NCI-H748 (cell line): ENCODE data around the gene CUL1.

Experiments used
- DNase-seq: peaks from one replicate; lab custom pipeline; 2025; ENCODE audit not compliant: unreplicated experiment; lab: John Stamatoyannopoulos, UW

Gene CUL1

DNA sequence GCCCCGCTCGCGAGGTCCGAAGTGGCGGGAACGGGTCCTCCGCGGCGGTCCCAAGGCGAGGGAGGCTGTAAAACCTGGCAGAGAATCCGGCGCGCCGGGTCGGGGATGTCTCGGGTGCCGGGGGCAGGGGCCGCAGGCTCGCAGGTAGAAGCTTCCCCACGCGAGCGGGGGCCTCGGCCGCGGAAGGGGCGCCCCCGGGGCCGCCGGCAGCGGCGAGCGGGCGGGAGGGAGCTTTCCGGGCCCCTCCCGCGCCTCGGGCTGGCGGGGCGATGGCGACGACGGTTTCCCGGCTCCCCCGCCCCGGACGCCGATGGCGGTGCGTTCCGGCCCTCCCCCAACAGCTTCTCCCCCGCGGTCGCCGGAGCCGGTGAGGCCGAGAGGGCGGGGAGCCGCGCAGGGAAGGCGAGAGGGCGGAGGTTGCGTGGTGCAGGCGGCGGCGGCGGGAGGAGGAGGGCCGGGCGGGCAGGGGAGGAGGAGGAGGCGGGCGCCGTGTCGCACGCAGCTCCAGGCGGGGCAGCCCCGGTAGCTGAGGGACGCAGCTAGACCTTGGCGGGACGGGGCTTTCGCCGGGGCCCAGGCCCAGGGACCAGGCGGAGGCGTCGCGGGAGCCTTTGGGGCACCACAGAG lies at the start of gene CUL1:
CUL1 (plus strand) TSS at position 507 of the 627 bp plus-strand sequence. CDS start 31,220 bp downstream, outside the sequence.
- peak; percentile 72 for DNase-seq

DNA sequence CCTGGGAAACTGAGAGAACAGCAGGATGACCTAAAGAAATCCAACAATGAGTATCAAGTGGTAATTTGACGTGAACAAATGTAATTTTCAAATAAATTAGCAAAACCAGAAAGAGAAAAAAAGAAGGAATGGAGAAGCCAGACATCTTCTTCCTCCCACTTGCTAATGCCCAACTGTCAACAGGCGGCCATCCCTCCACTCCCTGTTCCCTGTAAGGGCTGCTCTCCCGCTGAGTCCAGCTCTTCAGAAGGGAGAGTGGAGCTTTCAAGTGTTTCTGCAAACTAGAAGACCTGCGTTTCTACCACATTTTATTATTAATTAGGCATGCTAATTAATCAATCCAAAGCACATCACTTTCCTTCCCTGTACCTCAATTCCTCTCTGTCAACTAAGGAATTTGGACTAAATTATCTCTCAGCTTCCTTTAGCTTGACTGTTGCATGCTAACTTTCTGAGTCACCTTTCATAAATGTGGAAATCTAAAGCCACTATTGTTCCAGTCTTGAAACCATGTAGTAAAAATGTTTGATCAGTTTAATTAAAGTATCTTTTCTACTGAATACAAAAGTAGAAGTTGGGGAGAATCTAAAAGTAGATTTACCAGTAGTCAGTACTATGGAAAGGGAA lies 48.4 kb upstream of the CUL1 start:
- no peak for DNase-seq

DNA sequence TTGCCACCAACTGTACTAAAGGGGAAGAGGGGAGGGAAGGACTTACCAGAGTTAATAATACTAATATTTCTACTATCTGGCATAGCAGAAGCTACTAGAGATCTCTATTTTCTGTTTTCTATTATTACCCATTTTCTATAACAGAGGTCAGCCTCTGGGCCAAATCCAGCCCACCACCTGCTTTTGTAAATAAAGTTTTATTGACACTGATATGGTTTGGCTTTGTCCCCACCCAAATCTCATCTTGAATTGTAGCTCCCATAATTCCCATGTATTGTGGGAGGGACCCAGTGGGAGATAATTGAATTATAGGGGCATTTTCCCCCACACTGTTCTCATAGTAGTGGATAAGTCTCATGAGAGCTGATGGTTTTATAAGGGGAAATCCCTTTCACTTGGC lies 45.9 kb upstream of the CUL1 start:
- DNase-seq, result no peak

DNA sequence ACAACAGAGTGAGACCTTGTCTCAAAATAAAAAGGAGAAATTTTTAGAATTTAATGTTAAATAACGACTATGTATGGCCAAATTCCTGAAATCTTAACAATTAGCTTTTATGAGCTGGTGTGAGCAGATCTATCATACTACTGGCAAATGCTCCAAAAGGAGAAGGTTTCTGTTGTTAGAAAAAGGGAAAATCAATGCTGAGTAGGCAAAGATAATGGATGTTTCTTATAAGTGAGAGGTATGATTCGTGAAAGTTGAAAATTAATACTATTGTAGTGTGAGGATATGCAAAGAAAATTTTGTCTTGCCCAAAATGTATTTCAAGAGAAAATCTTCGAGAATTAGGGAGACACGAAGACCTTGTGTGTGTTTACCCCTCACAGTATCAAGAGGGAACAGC lies 40.8 kb upstream of the CUL1 start:
- DNase-seq, result no peak

DNA sequence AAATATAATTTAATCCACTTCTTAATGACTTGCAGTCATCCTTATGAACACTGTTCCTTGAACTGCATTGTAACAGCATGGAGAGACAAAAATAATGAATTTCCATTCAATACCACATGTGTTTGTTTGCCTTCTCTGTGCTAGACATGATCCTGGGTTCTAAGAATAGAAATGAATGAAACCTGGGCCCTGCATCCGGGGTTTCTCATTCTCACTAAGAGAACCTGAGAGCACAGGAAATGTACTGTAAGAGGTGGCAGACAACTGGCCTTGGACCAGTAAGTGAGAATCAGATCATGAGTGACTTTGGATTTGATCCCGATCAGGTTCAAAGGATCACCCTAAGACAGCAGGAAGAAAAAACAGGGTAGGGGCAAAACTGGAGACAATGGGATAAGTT lies 37.2 kb upstream of the CUL1 start:
- DNase-seq, result no peak

DNA sequence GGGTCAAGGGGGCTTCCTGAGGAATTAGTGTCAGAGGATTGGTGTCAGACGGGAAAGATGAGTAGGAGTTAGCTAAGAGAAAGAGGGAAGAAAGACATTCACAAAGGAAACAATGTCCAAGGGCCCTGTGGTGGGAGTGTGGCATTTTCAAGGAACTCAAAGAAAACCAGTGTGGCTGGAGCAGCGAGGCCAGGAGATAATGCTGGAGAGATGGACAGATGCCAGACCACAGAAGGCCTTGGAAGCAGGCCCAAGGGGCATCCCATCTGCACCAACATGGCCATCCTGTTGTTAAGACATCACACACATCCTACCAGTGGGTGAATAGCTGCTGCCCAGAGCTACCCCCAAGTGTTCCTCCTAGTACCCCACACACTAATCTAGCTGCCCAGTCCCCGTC lies 36.1 kb upstream of the CUL1 start:
- DNase-seq, result no peak

DNA sequence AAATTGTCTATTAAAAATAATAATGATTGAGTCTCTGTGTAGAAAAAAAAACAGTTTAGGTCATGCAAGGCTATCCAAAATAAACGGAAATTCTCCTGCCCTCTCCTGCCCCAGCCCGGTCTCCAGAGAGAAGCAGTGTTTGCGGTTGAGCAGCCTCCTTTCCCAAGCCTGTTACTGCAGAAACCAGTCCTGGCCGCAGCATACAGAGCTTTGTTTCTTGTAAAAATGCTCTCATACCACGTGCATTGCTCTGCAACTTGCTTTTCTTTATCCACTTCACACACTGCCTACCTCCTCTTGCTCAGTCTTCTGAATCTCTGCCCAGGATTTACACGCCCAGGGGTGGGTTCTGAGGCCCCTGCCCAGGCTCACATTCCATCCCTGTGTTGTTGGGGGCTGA lies 34.4 kb upstream of the CUL1 start:
- DNase-seq, result no peak

DNA sequence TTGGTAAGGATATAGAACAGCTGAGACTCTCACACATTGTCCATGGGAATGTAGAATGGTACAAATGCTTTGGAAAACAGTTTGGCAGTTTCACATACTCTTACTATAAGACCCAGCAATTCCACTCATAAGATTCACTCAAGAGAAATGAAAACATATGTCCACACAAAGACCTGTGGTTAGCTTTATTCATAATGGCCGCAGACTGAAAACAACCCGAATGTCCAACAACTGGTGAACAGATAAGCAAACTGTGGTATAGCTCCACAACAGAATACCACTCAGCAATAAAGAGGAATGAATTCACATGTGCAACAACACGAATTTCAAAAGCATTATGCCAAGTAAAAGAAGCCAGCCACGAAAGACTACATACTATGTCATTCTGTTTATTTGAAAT lies 33.5 kb upstream of the CUL1 start:
- DNase-seq, result no peak

DNA sequence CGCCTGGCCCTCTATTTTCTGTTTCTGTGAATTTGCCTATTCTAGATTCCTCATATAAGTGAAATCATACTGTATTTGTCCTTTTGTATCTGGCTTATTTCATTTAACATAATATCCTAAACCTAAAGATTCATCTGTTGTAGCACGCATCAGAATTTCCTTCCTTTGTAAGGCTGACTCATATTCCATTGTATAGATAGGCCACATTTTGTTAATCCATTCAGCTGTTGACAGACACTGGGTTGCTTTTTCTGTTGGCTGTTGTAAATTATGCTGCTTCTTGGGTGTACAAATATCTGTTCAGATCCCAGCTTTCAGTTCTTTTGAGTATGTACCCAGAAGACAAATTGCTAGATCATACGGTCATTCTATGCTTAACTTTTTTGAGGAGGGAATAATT lies 28.8 kb upstream of the CUL1 start:
- DNase-seq, result no peak

DNA sequence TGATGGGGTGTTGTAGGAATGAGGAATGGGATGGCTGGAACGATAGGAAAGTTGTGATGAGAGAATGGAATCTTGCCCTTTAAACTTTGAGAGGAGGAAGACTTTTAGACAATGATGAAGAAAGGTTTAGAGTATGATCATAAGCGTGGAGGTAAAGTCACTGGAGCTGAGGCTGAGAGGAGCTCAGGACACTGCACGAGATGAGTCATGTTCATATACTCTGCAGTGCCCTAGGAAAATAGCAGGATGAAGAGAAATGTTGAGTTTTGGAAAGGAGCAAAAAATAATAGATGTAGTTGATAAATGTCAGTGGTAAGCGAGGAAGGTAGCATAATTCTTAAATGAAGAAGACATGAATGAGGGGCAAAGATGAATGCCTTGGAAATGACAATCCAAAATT lies 28.3 kb upstream of the CUL1 start:
- no peak for DNase-seq

DNA sequence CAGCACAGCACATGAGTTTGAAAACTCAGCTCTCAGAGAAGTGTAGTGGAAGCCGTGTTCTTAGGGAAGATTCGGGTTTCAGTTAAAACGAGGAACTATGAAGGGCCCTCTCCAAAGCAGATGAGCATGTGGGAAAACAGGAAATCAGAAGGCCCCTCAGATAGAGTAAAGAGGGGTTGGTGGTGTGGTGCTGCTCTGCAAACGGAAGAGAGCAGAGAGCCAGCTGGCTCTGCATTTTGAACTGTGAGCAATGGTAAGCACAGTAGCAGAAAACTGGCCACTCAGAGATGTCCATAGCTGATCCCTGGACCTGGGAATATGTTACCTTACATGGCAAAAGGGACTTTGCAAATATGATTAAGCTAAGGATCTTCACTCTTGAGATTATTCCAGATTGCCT lies 27.9 kb upstream of the CUL1 start:
- no peak for DNase-seq

DNA sequence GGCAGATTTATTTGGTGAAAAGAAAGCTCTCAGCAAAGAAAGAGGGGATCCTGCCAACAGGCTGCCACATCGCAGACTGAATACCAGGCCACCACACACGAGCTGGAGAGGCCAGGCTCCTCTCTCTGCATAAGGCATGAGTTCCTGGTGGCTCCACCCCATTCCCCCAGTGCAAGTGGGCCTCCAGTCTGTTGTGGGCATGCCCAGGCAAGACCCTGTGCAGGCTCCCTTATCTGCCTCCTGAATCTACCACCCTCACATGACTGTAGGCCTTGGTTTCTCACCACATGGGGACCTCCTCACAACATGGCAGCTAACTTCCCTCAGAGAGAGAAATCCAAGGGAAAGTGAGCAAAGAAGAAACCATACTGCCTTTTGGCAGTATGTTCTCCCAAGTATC lies 26.7 kb upstream of the CUL1 start:
- DNase-seq, result no peak

DNA sequence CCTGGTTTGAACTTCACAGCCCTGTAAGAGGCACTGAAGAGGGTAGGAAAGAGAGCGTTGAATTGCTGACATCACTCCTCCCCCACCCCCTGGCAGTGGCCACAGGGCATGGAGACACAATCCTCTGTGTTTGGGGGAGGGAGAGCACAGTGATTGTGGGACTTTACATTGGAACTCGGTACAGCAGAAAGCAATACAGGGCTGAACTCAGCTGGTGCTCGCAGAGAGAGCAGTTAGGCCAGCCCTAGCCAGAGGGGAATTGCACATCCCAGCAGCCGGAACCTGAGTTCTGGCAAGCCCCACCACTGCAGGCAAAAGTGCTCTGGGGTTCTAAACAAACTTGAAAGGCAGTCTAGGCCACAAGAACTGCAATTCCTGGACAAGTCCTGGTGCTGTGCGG lies 24.0 kb upstream of the CUL1 start:
- no peak for DNase-seq

DNA sequence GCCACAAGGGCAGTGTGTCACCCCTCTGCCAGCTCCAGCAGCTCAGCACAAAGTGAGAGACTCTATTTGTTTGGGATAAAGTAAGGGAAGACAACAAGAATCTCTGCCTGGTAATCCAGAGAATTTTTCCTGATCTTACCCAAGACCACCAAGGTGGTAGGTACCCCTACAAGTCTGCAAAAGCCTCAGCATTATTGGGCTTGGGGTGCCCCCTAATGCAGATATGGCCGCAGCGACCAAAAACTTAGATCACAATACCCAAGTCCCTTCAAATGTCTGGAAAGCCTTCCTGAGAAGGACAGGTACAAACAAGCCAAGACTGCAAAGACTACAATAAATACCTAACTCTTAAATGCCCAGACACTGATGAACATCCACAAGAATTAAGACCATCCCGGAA lies 22.4 kb upstream of the CUL1 start:
- DNase-seq, result no peak

DNA sequence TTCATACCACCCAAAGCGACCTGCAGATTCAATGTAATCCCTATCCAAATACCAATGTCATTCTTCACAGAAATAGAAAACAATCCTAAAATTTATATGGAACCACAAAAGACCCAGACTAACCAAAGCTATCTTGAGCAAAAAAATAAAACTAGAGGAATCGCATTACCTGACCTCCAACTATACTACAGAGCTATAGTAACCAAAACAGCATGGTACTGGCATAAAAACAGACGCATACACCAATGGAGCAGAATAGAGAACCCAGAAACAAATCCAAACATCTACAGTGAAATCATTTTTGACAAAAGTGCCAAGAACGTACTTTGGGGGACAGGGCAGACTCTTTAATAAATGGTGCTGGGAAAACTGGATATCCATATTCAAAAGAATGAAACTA lies 16.9 kb upstream of the CUL1 start:
- no peak for DNase-seq

DNA sequence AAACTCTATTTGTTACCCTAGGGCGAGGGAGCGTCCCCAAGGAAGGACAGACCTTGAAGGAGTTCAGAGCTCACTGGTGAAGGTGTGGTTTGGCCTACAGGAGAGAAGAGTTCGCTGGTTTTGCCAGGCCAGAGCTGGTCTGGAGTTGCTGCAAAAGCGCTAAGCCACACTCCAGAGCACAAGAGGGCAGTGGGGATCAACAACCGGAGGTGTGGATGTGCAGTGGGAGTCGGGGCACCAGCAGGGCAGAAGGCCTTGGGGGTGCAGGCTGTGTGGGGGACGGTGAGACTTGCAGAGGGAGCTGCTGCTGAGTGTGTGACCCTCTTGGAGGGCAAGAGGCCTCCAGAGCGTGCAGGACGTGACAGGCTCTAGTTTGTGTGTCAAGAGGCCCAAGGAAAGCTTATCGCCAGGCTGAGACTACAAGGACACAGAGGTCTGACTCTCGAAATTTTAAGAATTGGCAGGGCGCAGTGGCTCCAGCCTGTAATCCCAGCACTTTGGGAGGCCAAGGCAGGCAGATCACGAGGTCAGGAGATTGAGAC lies 14.3 kb upstream of the CUL1 start:
- DNase-seq, result no peak

DNA sequence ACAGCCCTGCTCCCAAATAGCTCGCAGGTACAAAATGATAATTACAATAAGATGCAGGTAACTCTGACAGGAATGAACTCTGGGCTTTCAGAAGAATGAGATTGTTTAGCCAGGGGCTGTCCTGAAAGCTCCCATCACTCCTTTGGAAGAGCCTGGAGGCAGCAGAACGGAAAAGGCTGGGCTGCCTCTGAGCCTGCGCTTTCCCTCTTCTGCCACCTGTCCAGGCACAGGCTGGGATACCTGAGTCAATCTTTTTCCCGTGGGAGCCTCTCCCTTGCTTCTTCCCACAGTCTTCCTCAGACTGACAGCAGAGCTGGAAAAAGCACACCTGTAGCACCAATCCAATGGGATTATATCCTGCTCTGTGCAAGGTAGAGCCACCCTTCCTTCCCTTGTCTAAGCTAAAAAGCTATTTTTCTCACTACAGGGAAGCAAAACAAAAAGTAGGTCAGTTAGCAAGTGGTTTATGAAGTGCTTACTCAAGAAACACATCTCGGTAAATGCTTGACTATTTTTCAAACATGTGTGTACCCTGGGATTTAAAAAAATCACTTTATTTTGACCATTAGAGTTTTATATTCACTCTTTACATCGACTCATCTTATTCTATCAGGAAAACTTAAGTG lies 12.3 kb upstream of the CUL1 start:
- no peak for DNase-seq

DNA sequence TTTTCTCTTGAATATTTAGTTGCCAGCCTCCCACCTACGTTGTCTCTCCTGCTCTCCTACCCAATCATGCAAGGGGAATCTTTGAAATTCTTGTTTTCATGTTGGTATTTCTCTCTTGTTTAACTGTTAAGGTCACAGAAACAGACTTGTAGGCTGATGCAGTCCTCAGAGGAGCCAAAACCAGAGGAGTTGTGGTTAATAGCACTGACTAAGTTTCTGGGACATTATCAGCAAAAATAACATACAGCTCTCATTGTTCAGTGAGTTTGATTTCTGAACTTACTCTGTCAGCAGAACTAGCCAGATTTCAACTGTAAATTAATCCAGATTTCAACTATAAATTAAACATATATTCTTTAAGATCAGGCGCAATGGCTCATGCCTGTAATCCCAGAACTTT lies 11.1 kb upstream of the CUL1 start:
- DNase-seq, result no peak

DNA sequence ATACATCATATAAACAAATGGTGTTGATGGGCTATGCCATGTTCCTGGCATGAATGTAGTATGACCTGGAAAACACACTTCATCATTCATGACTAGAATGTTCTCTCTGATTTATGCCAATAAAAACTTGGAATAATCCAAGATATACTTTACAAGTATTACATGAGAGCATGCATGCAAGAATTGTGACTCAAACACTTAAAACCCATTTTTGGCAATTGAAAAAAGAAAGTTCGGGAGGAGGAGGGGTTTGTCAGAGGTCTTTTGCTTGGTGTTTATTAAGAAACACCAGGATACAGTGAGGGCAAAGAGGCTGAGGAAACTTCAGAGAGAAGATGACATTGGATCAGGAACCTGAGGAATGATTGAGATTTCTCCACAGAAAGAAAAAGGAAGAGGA lies 10.2 kb upstream of the CUL1 start:
- no peak for DNase-seq

DNA sequence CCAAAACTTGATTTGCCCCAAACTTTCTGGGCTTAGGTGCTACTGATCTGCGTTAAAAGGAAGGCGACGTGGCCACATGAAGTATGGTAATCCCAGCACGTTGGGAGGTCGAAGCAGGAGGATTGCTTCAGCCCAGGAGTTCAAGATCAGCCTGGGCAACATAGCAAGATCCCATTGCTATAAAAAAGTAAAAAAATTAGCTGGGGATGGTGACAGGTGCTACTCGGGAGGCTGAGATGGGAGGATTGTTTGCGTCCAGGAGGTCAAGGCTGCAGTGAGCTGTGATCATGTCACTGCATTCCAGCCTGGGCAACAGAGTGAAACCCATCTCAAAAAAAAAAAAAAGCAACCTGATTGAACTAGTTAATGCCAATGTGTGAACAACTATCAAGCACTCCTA lies 5.1 kb upstream of the CUL1 start:
- DNase-seq, result no peak

DNA sequence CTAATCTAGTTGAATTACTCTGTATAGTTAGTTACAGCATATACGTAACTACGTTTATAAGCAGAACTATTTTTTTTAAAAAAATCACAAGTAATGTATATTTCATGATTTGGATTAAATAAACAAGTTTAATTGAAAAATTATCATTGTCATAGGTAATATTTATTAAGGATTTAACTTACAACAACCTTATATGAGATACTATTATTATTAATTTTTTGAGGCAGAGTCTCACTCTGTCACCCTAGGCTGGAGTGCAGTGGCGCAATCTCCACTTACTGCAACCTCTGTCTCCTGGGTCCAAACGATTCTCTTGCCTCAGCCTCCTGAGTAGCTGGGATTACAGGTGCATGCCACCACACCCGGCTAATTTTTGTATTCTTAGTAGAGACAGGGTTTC lies 4.1 kb upstream of the CUL1 start:
- no peak for DNase-seq

DNA sequence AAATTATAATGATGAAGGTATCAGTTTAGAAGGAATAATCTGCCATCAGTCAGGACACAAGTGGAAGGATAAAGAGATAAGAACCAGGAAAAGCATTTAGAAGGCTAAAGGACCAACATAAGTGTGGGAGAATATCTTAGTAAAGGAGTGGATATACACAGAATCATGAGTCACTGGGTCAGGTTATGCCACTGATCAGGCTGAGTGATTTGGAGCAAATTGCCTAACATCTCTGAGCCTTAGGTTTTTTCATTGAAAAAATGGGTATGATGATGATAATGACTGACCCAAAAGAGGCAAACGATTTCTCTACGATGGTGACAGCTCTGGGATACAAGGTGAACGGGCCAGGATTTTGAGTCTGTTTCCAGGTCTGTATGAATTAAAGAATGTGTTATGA lies 2.8 kb upstream of the CUL1 start:
- DNase-seq, result no peak

DNA sequence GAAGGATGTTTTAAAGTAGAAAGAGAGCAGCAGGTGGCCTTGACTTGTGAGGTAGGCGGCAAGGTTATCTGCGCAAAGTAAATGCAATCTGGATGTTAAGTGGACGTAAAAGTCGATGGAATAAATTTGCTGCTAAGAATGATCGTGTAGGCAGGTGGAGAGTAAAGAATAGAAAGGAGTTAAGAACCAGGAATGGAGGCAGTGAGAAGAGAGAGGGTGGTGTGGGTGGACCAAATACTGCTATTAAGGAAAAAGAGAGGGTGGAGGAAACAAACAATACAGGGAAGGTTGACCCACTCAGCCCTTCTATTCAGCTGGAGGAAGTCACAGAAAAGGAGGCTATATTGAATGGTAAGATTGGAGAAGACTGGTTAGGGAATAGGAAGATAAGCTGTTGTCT lies 1.9 kb upstream of the CUL1 start:
- DNase-seq, result no peak
